GM18526 (cell line): ENCODE results near the gene CREB3L2.

Source experiments
- POLR2A ChIP-seq: IDR thresholded peaks from 3 replicates; pipeline ENCODE4 v1.6.1; 2011; ENCODE audit not compliant: insufficient read length; ENCODE audit errors: extremely low read depth

CREB3L2 gene

DNA sequence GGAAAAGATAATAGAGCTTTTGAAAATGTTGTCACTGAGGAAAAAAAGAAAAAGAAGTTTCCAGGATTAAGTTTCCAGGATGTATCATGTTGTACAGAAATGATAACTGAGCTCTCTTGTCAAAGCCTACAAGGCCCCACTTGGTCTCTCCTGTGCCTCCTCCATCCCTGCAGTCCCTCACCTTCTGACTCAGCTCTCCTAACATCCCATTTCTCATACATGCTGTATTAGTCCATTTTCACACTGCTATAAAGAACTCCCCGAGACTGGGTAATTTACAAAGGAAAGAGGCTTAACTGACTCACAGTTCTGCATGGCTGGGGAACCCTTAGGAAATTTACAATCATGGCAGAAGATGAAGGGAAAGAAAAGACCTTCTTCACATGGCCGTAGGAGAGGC, 151.3 kb downstream of the CREB3L2 start:
- TF ChIP-seq POLR2A, result no peak

DNA sequence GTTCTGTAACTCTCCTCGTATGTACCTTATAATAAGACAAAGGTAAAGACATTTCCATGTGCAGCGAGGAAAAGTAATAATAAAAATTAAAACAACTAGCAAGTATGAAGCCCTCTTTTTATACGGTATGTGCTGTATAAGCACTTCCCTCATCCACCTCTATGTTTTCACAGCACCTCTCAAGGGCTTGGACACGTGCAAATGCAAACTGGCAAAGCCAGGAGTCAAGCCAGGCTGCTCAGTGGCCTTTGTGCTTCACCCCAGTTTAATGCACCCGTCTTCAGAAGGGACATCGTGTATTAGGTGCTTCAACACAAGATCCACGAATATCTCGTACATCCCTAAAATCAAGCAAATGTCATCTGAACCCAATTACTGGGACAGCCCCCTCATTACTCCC, 153.8 kb downstream of the CREB3L2 start:
- no peak for TF ChIP-seq POLR2A

DNA sequence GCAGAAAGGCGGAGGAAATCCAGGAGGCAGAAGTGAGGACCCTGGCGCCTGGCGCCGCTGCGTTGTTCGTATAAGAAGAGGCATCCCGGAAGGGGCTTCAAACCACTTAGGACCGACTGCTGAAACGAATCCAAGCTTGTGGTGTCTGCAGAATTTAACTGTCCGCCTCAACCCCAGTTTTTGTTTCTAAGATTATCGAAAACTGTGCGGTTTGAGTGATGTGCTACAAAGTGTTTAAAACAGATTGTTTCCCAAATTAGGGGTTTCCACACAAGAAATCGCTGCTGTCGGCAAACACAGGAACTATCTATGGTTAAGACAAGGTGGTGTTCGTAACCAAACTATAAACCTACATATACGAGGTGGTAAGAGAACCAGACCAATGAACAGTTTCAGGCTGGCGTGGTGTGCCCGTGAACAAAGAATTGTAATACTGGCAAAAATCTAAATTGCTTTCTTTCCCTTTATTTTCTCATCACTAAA, 154.3 kb downstream of the CREB3L2 start:
- TF ChIP-seq POLR2A, result no peak

DNA sequence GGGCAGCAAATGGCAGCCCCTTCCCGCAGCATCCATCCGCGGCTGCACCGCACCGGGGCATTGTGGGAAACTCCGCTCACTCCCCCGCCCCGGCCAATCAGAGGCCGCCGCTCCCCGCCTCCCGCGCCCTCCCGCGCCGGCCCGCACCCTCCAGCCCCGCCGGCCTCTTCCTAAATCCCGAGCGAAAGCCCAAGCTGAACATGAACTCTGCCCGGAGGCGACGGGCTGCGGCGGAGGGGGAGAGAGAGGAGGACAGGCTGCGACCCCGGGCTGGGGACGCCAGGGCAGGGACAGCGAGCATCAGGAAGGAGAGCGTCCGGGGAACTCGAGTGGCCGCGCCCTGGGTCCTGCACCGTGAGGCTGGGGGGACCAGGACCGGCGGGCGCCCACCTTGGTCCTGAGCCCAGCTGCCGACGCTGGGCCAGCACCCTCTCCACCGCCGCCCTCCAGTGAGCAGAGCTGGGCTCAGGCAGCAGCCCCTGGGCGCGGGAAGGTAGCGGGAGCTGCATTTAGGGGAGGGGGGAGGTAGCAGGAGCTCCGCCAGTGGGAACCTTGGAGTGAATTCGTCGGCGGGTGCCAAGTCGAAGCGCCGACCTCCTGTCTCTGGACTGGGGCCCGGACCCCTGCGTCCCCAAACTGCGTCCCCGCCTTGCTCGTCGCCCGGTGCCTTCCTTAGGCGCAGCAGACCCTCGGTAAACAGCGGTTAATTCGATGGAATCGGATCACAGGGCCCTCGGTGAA, 154.9 kb downstream of the CREB3L2 start, which contains the start of gene DGKI:
Gene DGKI (minus strand): TSS at position 148 of the 741 bp plus-strand sequence.
- TF ChIP-seq POLR2A, result no peak

DNA sequence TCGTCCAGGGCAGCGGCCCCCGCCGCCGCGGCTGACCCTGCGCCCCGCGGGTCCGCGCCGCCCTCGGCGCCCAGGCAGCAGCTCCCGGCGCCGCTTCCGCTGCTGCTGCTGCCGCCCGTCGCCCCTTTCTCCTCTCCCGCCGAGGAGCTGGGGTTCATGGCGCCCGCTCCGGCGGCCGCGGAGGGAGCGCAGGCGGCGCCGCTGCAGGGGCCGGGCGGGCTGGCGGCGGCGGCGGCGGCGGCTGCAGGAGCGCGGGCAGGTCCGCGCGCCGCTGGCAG, 155.4 kb downstream of the CREB3L2 start:
- TF ChIP-seq POLR2A, result no peak

DNA sequence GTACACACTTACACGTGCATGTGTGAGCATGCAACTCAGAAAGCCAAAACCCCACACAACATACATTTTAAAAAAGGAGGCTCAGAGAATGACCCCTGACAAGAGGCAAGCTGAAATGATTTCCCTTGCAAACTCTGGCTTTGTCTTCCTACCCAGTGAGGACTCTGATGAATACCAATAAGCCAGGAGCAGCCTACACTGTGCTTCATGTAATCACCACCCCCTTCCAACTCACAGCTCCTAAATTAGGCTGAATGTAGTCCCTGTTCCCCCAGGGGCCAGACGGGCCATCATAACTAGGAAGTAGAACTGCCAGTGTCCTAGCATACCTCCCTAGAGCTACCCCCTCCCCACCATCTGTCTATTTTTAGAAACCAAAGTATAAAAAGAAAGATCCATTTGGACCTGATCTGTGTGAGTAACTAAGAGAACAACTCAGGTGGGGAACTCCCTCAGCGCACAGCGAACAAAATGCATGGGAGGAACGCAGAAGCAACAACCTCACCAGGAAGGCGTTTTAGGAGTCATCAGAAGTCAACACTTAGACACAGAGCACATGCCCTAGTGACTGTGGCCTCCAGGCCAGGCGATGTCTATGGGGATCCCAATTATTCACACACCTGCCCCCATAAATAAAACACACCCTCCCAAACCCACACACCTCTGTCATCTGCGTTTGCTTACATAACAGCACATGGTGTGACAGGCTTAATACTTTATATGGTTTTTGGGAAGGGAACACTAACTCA, 157.0 kb downstream of the CREB3L2 start:
- TF ChIP-seq POLR2A, result no peak

DNA sequence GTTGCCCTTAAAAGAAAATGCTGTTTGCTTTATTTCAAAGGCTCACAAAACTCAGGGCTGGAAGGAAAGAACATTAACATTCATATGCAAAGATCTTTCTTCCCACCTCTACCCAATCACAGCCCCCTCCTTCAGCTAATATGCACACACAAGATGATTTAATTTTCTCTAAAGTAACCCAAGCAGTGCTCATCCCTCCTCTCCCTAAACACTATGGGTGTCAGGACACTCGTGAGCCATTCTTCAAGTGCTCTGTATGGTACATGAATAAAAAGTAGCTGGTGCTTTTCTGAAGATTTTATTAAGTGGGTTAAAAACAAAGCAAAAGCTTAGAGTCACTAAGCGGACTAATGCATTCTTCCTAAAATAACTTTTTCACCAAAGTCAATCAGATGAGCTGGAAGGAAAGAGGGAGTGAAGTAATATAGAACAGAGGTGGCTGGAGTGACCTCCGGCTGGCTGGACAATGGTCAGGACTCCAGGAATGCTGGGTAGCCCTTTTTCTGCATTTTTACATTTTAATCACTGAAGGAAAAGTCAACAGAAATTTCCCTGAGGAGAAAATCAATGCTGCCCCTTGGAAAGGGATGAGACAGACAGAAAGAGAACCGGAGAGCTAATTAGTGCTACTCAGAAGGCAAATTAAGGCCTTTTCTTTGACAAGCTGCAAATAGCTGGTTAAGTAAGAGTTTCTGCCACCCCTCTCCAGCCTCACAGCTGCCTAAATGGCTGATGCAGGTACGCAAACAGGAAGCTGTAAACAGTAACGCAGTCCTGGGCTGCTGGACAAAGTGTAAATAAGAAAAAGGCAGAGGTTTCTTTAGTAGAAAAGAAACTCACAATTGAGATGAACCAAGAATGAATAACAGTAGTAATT, 161.7 kb downstream of the CREB3L2 start:
- no peak for TF ChIP-seq POLR2A

DNA sequence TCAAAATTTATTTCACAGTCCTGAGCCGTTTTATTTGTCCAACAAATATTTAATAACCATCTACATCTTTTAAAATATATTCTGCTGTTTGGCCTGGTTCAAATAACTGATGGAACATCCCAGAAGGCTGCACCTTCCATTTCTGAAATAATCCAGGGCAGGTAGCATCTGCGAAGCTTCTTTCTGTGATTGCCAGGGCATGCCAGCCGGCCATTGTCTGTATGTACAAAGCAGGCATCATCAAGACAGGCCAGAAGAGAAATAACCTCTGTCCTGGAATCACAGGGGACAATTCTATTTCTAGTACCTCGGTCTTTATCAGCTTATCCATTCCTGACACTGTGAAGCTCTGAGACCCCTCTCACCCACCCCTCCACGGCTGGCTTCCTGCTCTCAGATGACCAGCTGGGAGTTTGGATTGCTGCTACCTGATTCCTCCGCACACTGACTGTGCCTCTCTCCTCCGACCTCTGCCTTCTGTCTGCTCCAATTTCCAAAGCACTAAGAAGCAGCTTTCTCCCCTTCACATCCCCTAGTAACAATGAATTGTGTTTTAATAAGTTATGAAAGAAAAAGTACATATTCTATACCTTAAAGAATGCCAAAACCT, 163.1 kb downstream of the CREB3L2 start:
- no peak for TF ChIP-seq POLR2A

DNA sequence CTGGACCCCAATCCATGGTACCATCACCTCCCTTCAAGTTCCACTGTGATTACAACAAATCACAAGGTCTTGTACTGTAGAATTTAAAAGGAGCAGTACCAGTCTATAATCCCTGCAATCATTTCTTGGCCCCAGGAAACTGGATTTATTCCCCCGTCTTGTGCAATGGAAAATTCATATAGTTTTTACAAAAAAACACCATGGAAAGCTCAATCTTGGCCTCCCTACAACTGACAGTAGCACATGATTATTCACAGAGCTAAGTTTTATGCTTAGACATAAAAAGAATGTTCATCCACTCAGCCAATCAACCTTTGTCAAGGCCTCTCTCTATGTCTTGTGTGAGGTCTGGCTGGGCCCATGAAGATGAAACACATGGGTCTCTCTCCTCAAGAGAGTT, 165.3 kb downstream of the CREB3L2 start:
- TF ChIP-seq POLR2A, result no peak

DNA sequence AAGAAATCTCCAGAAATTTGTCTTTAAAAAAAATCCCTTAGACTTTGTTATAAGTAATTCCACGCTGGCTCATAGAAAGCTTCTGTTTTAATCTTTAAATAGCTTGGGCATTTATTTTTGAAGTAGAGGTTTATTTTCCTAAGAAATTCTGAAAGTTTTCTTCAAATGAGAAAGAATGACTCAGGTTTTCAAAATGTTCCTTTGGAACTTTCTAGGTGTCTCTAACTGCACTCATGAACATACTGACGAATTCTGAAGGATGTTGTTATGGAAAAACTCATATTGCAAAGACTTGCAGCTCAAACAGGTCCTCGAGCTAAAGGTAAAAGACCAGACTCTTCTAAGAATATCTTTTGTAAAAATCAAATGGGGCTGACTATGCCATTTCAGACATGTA, 165.8 kb downstream of the CREB3L2 start:
- TF ChIP-seq POLR2A, result no peak

DNA sequence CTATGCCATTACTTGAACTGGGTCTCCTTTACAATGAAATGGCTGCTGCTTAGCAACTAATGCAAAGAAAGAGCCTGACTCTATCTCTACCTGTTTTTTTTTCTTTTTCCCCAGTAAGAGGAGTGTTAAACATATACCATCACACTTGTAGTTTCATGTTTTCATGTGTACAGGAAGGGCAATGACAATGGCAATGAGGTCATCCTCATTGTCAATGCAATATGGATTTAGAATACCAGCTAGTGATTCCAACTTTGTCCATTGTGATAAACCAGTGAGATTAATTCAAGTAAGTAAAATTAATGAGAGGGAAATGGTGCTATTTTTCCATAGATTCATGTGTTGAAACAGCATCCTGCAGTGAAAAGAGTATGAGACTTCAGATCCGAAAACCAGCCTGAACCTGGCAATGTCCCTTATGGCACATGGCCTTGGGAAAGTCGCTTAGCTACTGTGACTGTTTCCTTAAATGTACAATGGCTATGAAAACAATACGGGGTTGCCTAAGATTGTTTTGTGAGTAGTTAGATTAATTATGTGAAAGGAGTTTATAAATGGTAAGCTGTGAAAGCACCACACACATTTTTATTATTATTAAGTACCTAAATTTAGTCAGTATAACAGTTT, 166.3 kb downstream of the CREB3L2 start:
- TF ChIP-seq POLR2A, result no peak

DNA sequence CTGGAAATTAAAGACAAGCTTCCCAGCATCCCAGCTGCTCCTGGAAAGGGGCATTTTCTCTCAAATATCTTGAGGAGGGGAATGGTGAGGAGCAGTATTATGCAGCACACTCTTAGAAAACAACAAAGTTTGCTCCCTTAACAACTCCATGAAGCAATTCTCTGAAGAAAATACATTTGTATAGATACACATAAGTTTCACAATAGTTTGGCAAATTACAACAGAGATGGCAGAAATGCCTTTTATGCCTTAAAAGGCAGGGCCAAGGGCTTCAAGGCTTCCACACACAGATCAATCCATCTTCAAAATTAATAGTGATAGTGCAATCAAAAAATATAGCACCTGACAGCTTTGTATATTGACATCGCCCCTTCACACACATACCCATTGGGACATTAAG, 167.3 kb downstream of the CREB3L2 start:
- no peak for TF ChIP-seq POLR2A

DNA sequence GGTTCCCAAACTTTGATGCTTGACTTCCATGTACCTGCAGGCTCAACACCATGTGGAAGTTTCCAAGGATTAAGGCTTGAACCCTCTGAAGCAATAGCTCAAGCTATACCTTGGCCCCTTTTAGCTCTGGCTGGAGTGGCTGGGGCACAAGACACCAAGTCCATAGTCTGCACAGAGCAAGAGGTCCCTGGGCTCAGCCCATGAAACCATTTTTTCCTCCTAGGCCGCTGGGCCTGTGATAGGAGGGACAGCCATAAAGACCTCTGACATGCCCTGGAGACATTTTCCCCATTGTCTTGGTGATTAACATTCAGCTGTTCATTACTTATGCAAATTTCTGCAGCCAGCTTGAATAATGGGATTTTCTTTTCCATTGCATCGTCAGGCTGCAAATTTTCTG, 169.5 kb downstream of the CREB3L2 start:
- TF ChIP-seq POLR2A, result no peak

DNA sequence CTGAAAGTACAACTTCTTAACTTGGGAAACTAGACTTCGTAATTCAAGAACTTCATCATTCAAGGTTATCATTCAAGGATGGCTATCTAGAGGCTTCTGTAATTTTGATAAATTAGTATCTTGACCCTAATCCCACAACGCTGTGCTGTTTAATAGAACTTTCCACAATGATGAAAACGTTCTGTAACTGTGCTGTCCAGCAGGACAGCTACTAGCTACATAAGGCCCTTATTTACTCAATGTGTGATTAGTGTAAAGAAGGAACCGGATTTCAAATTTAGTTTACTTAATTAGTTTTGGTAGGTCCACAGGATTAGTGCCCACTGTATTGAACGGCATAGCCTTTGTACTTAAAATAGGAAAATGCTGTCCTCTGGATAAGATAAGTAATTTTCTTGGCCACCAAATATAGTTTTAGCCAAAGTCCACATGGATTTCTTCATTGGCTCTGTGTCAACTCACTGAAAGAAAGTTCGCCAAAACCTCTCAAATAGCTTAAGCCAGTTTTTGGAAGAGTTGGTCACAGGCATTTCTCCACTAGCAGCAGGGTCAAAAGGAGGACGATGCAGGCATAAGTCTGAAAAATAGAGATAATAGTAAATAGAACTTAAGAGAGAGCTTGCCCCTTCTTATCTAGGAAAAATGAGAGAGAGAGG, 172.4 kb downstream of the CREB3L2 start:
- TF ChIP-seq POLR2A, result no peak
